K562 (cell line): ENCODE measurements around the gene CDC42EP5. TPM values are rescaled to one million over a fixed set of nuclear protein-coding genes. Genes with fewer than 3 reads are reported as not detected.

Experiments
- ATAC-seq: fragments of 200-7000 bp; cut with Tn5 transposase; 3 replicates; pipeline ENCODE4 v1.9.1; 2020; ENCODE audit warnings: moderate library complexity
- BruUV-seq: library from RNA; stranded (reverse); fragments of 400-500 nt; replicated peaks from 2 replicates; lab custom pipeline; 2021; lab: Mats Ljungman, UMichigan
- CTCF ChIA-PET: fragments of 300-600 bp; formaldehyde crosslinking; extraction: SDS; loops from one replicate; lab custom pipeline; 2021; ENCODE audit warnings: low intra/inter-chr PET ratio; lab: Yijun Ruan, JAX
- POLR2A ChIA-PET: fragments of 300-600, 350-650 bp; sonication (Branson Sonifier 250); formaldehyde crosslinking; extraction: SDS; loops from one replicate; lab custom pipeline; 2021; ENCODE audit warnings: antibody characterized with exemption, inconsistent platforms; lab: Yijun Ruan, JAX
- DNase-seq, 4 experiments: peaks; one replicate each; pipeline versions ENCODE4 v3.0.0 to v3.0.0-alpha.2; 2011 to 2018; ENCODE audit warnings: low spot score in 3 of 4, mixed read lengths in 3 of 4; ENCODE audit errors: extremely low read depth in 1 of 4
- FAIRE-seq: peaks from 2 replicates; lab custom pipeline; 2011; peaks lifted over from hg19 to GRCh38; lab: Jason Lieb, UNC
- H2AFZ ChIP-seq: 2 replicates; pipeline ENCODE4 v1.6.0; 2011; ENCODE audit warnings: low read depth, low read length, control low read depth, inconsistent platforms
- H3K27ac ChIP-seq: fragments of 200-600 bp; 3 replicates; pipeline ENCODE4 v1.8.0; 2011; ENCODE audit warnings: low read depth, mild to moderate bottlenecking, control low read depth, inconsistent platforms, low read length, moderate library complexity, mixed read lengths; ENCODE audit errors: extremely low read depth
- H3K27me3 ChIP-seq, 2 experiments: fragments of 300-600 bp in 1 of 2; 2 replicates in 1 of 2; 3 replicates in 1 of 2; pipeline versions ENCODE4 v1.6.0 to v1.8.0; 2011; ENCODE audit warnings: inconsistent platforms in 2 of 2, low read length in 2 of 2, mild to moderate bottlenecking in 1 of 2, mixed read lengths in 1 of 2, moderate library complexity in 1 of 2; ENCODE audit not compliant: control insufficient read depth in 2 of 2, insufficient read depth in 2 of 2
- H3K36me3 ChIP-seq: fragments of 300-600 bp; 3 replicates; pipeline ENCODE4 v1.8.0; 2011; ENCODE audit warnings: mild to moderate bottlenecking, low read length, inconsistent platforms; ENCODE audit not compliant: control insufficient read depth, insufficient read depth
- H3K4me1 ChIP-seq, 2 experiments: fragments of 200-600 bp in 1 of 2; replicated peaks in 1 of 2; 2 replicates in 1 of 2; 3 replicates in 1 of 2; pipeline versions ENCODE4 v1.5.1 to v1.8.0; 2011; ENCODE audit warnings: inconsistent platforms in 2 of 2, low read length in 2 of 2, mild to moderate bottlenecking in 1 of 2, mixed read lengths in 1 of 2, moderate library complexity in 1 of 2; ENCODE audit not compliant: control insufficient read depth in 2 of 2, insufficient read depth in 2 of 2
- H3K4me2 ChIP-seq: 2 replicates; pipeline ENCODE4 v1.6.1; 2011; ENCODE audit warnings: low read length, control low read depth, inconsistent platforms, mixed read lengths; ENCODE audit not compliant: insufficient read depth
- H3K4me3 ChIP-seq: fragments of 200-600 bp; sonication (generic), shearing (Covaris generic); 2 replicates; pipeline ENCODE4 v1.5.1; 2016; ENCODE audit warnings: control low read depth, inconsistent platforms
- H3K79me2 ChIP-seq: fragments of 200-600 bp; 3 replicates; pipeline ENCODE4 v1.8.0; 2011; ENCODE audit warnings: low read length, inconsistent platforms; ENCODE audit not compliant: control insufficient read depth, insufficient read depth
- H3K9ac ChIP-seq, 2 experiments: 2 replicates each; pipeline versions ENCODE4 v1.6.0 to v1.6.1; 2011; ENCODE audit warnings: low read depth in 2 of 2, low read length in 2 of 2, control low read depth in 1 of 2, inconsistent platforms in 1 of 2, mild to moderate bottlenecking in 1 of 2, mixed read lengths in 1 of 2; ENCODE audit not compliant: insufficient read depth in 1 of 2
- H3K9me1 ChIP-seq: one replicate; pipeline ENCODE4 v1.6.0; 2011; ENCODE audit warnings: inconsistent platforms, mild to moderate bottlenecking, low read length, moderate library complexity; ENCODE audit not compliant: control insufficient read depth, insufficient read depth
- H3K9me3 ChIP-seq: replicated peaks from 2 replicates; pipeline ENCODE4 v1.5.1; 2011; ENCODE audit warnings: low read depth, low read length, inconsistent platforms; ENCODE audit not compliant: control insufficient read depth, insufficient read depth
- H4K20me1 ChIP-seq: replicated peaks from 2 replicates; pipeline ENCODE4 v1.6.1; 2011; ENCODE audit warnings: low read length, inconsistent platforms, mixed read lengths; ENCODE audit not compliant: control insufficient read depth, insufficient read depth
- CHD2 ChIP-seq: IDR thresholded peaks from 2 replicates; pipeline ENCODE4 v1.6.1; 2011; ENCODE audit warnings: low read depth, low read length
- CREB1 ChIP-seq, 2 experiments: sonication (generic) in 1 of 2; formaldehyde crosslinking in 1 of 2; IDR thresholded peaks; 2 replicates each; pipeline versions ENCODE4 v1.6.1 to v1.8.0; 2012 to 2022; ENCODE audit warnings: inconsistent platforms in 1 of 2, mild to moderate bottlenecking in 1 of 2, missing genetic modification reagents in 1 of 2, moderate library complexity in 1 of 2
- FIP1L1 ChIP-seq: fragments of 200-400 bp; formaldehyde crosslinking; IDR thresholded peaks from 2 replicates; pipeline ENCODE4 v1.6.1; 2018; ENCODE audit warnings: mild to moderate bottlenecking, low read depth, low read length; ENCODE audit not compliant: poor library complexity, severe bottlenecking
- FOXK1 ChIP-seq: sonication (generic); formaldehyde crosslinking; IDR thresholded peaks from 2 replicates; pipeline ENCODE4 v1.8.0; 2022; ENCODE audit warnings: missing genetic modification reagents, mild to moderate bottlenecking, borderline replicate concordance
- MBD2 ChIP-seq: sonication (generic); IDR thresholded peaks from 2 replicates; pipeline ENCODE4 v1.6.1; 2016; ENCODE audit warnings: low read depth, borderline replicate concordance
- MYC ChIP-seq, 2 experiments: fragments of 250-450 bp in 1 of 2; sonication (Bioruptor Pico) in 1 of 2; IDR thresholded peaks; 2 replicates each; pipeline versions ENCODE4 v1.5.1 to v1.6.1; 2012 to 2021; ENCODE audit warnings: low read depth in 2 of 2, borderline replicate concordance in 1 of 2, improper control_type of control experiment in 1 of 2, low read length in 1 of 2, mild to moderate bottlenecking in 1 of 2, moderate library complexity in 1 of 2
- NFE2 ChIP-seq: IDR thresholded peaks from 2 replicates; pipeline ENCODE4 v1.6.1; 2014; ENCODE audit warnings: antibody characterized with exemption, low read depth
- NFXL1 ChIP-seq: fragments of 450-650 bp; formaldehyde crosslinking; IDR thresholded peaks from 2 replicates; pipeline ENCODE4 v1.4.0; 2021; ENCODE audit warnings: mild to moderate bottlenecking
- NR2F6 ChIP-seq: fragments of 450-650 bp; formaldehyde crosslinking; IDR thresholded peaks from 2 replicates; pipeline ENCODE4 v1.4.0; 2020; ENCODE audit warnings: mild to moderate bottlenecking
- SIN3A ChIP-seq, 2 experiments: fragments of 150-350 bp in 1 of 2; IDR thresholded peaks; 2 replicates each; pipeline ENCODE4 v1.6.1; 2011 to 2016; ENCODE audit warnings: borderline replicate concordance in 2 of 2, low read depth in 2 of 2, low read length in 2 of 2, mild to moderate bottlenecking in 2 of 2, moderate library complexity in 2 of 2; ENCODE audit not compliant: control insufficient read depth in 1 of 2
- SIRT6 ChIP-seq: IDR thresholded peaks from one replicate; pipeline ENCODE4 v1.6.1; 2012; ENCODE audit warnings: low read depth, mild to moderate bottlenecking, control low read depth, inconsistent platforms, low read length, moderate library complexity
- SMAD2 ChIP-seq: fragments of 150-350 bp; IDR thresholded peaks from 2 replicates; pipeline ENCODE4 v1.6.1; 2014; ENCODE audit warnings: low read depth, mild to moderate bottlenecking, low read length
- ZNF431 ChIP-seq: sonication (generic); formaldehyde crosslinking; IDR thresholded peaks from 2 replicates; pipeline ENCODE4 v1.8.0; 2022; ENCODE audit warnings: mild to moderate bottlenecking, missing genetic modification reagents
- WGBS: fragments of 100-300 bp; shearing (Covaris generic); methylation state at CpG from one replicate; pipeline ENCODE4 v1.1.6; 2016; ENCODE audit warnings: low coverage, mixed read lengths; ENCODE audit not compliant: insufficient coverage; ENCODE audit errors: missing lambda C conversion rate; 5-methylcytosine and 5-hydroxymethylcytosine counted together
- in situ Hi-C: fragments of 300-500 bp; cut with MboI; formaldehyde crosslinking; loops from 4 replicates; pipeline ENCODE4 v1.15.0; 2018; ENCODE audit warnings: inconsistent platforms, mixed read lengths
- intact Hi-C: fragments of 100-400 bp; cut with micrococcal nuclease; formaldehyde crosslinking; loops from 2 replicates; pipeline ENCODE4 v1.14.2; 2022
- polyA plus RNA-seq, 8 experiments: library from polyadenylated mRNA; depleted of rRNA in 4 of 8; stranded (reverse) in 5 of 8; unstranded in 3 of 8; fragments of >200 nt; fragmentation: Nextera tagmentation in 2 of 8; fragmentation: Illumina TruSeq in 1 of 8; extraction: Ambion mirVana in 2 of 8; extraction: Trizol in 1 of 8; gene quantifications; 2 replicates each; pipeline versions ENCODE4 v1.2.1 to v1.2.3, GENCODE V29; 2011 to 2014; ENCODE audit warnings: inconsistent platforms in 1 of 8, missing spikeins in 1 of 8
- total RNA-seq, 7 experiments: library from RNA; depleted of rRNA in 6 of 7; stranded (reverse); fragments of >200 nt in 6 of 7; fragmentation: Illumina TruSeq in 2 of 7; extraction: Trizol in 2 of 7; gene quantifications; 2 replicates each; pipeline versions ENCODE4 v1.2.1 to v1.2.3, GENCODE V29; 2011 to 2021; ENCODE audit warnings: low replicate concordance in 1 of 7
- TF ChIP-seq, protein P1 (sequence below), 2 experiments: fragments of 450-650 bp in 1 of 2; sonication (generic) in 1 of 2; formaldehyde crosslinking in 1 of 2; IDR thresholded peaks in 1 of 2; conservative IDR thresholded peaks in 1 of 2; 2 replicates each; pipeline versions ENCODE4 v1.6.1 to v1.8.1; 2016 to 2023; ENCODE audit warnings: mild to moderate bottlenecking in 2 of 2, moderate library complexity in 2 of 2, inconsistent platforms in 1 of 2, missing genetic modification reagents in 1 of 2
- TF ChIP-seq, protein P2 (sequence below): fragments of 250-450 bp; sonication (Bioruptor Pico); IDR thresholded peaks from 2 replicates; pipeline ENCODE4 v1.8.0; 2021; ENCODE audit warnings: moderate library complexity, mild to moderate bottlenecking, inconsistent platforms
- TF ChIP-seq, protein P3 (sequence below): sonication (generic); formaldehyde crosslinking; IDR thresholded peaks from 2 replicates; pipeline ENCODE4 v1.8.1; 2023; ENCODE audit warnings: mild to moderate bottlenecking, missing genetic modification reagents

The CDC42EP5 gene
- total and polyA plus RNA-seq, 9 of the 15 experiments (the other 6 are each of a cell fraction or from before 2014, with no cell fraction given), result 0.15 to 0.38 TPM; not detected in 7

DNA sequence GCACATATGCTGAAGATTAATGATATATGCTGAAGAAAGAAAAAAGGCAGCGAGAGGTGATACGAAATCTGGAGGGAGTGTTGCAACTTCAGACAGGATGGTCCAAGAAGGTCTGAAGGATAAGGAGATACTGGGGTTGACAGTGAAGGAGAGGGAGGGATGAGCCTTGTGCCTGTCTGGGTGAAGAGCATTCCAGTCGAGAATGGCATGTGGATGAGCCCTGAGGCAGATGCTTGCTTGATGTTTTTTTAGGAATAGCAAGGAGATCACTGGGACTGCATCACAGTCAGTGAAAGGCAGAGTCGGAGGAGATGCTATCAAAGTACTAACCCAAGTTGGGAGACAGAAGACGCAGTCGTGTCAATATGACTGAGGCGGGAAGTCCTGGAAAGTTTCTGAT is 16.2 kb upstream of the CDC42EP5 start:
- no peak for FAIRE-seq
- no peaks in the 10 kb centered on the region for H3K9me3 ChIP-seq
- CTCF ChIA-PET, result interaction anchor here (0.6 kb wide), 1 partner anchor 192 kb away, joined by 5 read pairs; no protein-coding TSS in a partner anchor
- TF ChIP-seq NFE2 (no peak), MYC (IDR thresholded peaks at IDR 0.05; ENCODE audit: low read depth, low read length) (no peak), MYC (CRISPR knock-in tag; IDR thresholded peaks at IDR 0.05; ENCODE audit: borderline replicate concordance, low read depth) (no peak), SIRT6 (no peak), SIN3A (IDR thresholded peaks at IDR 0.05; ENCODE audit: borderline replicate concordance in 2 of 2, control insufficient read depth in 1 of 2, low read depth in 2 of 2, low read length in 2 of 2) (no peak), ZNF431 (no peak), CHD2 (no peak), SMAD2 (no peak), CREB1 (IDR thresholded peaks at IDR 0.05) (no peak), CREB1 (CRISPR knock-in tag; IDR thresholded peaks at IDR 0.05) (no peak), FIP1L1 (no peak), MBD2 (no peak), FOXK1 (CRISPR knock-in tag) (no peak), NR2F6 (CRISPR knock-in tag) (no peak), NFXL1 (CRISPR knock-in tag) (no peak)
- TF ChIP-seq, protein P1, sequence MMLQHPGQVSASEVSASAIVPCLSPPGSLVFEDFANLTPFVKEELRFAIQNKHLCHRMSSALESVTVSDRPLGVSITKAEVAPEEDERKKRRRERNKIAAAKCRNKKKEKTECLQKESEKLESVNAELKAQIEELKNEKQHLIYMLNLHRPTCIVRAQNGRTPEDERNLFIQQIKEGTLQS (IDR thresholded peaks at IDR 0.05), result no peak
- TF ChIP-seq, protein P1 (CRISPR knock-in tag; conservative IDR thresholded peaks at IDR 0.05), result no peak
- TF ChIP-seq, protein P2, sequence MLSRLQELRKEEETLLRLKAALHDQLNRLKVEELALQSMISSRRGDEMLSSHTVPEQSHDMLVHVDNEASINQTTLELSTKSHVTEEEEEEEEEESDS (CRISPR knock-in tag), result no peak
- TF ChIP-seq, protein P3, sequence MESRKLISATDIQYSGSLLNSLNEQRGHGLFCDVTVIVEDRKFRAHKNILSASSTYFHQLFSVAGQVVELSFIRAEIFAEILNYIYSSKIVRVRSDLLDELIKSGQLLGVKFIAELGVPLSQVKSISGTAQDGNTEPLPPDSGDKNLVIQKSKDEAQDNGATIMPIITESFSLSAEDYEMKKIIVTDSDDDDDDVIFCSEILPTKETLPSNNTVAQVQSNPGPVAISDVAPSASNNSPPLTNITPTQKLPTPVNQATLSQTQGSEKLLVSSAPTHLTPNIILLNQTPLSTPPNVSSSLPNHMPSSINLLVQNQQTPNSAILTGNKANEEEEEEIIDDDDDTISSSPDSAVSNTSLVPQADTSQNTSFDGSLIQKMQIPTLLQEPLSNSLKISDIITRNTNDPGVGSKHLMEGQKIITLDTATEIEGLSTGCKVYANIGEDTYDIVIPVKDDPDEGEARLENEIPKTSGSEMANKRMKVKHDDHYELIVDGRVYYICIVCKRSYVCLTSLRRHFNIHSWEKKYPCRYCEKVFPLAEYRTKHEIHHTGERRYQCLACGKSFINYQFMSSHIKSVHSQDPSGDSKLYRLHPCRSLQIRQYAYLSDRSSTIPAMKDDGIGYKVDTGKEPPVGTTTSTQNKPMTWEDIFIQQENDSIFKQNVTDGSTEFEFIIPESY (CRISPR knock-in tag), result no peak
- TF ChIP-seq, all 486 proteins: peak for 0
- POLR2A ChIA-PET, result no interaction called here
- no peak overlapping the region for H3K9ac ChIP-seq
- H3K9me1 ChIP-seq, result no peaks in the 10 kb centered on the region
- H3K79me2 ChIP-seq, result no peaks in the 10 kb centered on the region
- H3K4me1 ChIP-seq, result no peaks in the 10 kb centered on the region; a peak in 1 of 5 replicates
- no peaks in the 10 kb centered on the region for H3K36me3 ChIP-seq
- H2AFZ ChIP-seq, result no peak overlapping the region
- H3K4me2 ChIP-seq, result no peak overlapping the region
- BruUV-seq, result no TSS peak
- intact Hi-C loops (no loop called here), in situ Hi-C loops (loop anchor here (10.0 kb wide), 1 partner anchor 185 kb away; no protein-coding TSS in a partner anchor)
- H3K4me3 ChIP-seq, result no peak overlapping the region
- 3% methylated on average over 7 of the region's 7 CpGs for WGBS
- no peak overlapping the region for H3K27ac ChIP-seq
- ATAC-seq (no peak), DNase-seq (no peak)
- no peaks in the 10 kb centered on the region; the same call in 1 of the 2 replicates for H4K20me1 ChIP-seq
- H3K27me3 ChIP-seq, result peaks cover 19 to 45% of the 10 kb centered on the region in 2 experiments; a peak in 4 of 5 replicates
